CD8-positive, alpha-beta memory T cell (primary cell): ENCODE data around the gene PPP2R5C. TPM values are rescaled to one million over a fixed set of nuclear protein-coding genes. Genes with fewer than 3 reads are reported as not detected.

Experiments used
- CTCF ChIA-PET: fragments of 350-600 bp; sonication (Branson Sonifier 250); formaldehyde crosslinking; loops from one replicate; lab custom pipeline; 2021; ENCODE audit warnings: antibody characterized with exemption; lab: Charles Lee
- POLR2A ChIA-PET: fragments of 350-600 bp; sonication (Branson Sonifier 250); formaldehyde crosslinking; loops from one replicate; lab custom pipeline; 2021; ENCODE audit warnings: antibody characterized with exemption; lab: Charles Lee
- DNase-seq, 5 donors: peaks; one replicate each; pipeline versions ENCODE4 v3.0.0 to v3.0.0-alpha.2; 2020 to 2022; ENCODE audit warnings: mixed read lengths in 1 of 5
- H3K27ac ChIP-seq: one replicate; pipeline ENCODE4 v1.7.0; 2013; ENCODE audit warnings: low read depth, mild to moderate bottlenecking, low read length, moderate library complexity
- H3K27me3 ChIP-seq: 2 replicates; pipeline ENCODE4 v1.7.0; 2013; ENCODE audit warnings: low read length, mild to moderate bottlenecking; ENCODE audit not compliant: insufficient read depth, poor library complexity, severe bottlenecking
- H3K36me3 ChIP-seq: 2 replicates; pipeline ENCODE4 v1.7.0; 2013; ENCODE audit warnings: mild to moderate bottlenecking, low read length, moderate library complexity; ENCODE audit not compliant: insufficient read depth
- H3K4me1 ChIP-seq: 2 replicates; pipeline ENCODE4 v1.7.0; 2013; ENCODE audit warnings: mild to moderate bottlenecking, low read length, moderate library complexity; ENCODE audit not compliant: insufficient read depth
- H3K4me3 ChIP-seq: 2 replicates; pipeline ENCODE4 v1.7.0; 2013; ENCODE audit warnings: mild to moderate bottlenecking, low read length
- H3K9me3 ChIP-seq: 2 replicates; pipeline ENCODE4 v1.7.0; 2013; ENCODE audit warnings: mild to moderate bottlenecking, low read length
- H3K27ac Mint-ChIP-seq, 8 donors: one replicate each; pipeline ENCODE4 v1.8.0; 2020 to 2021; ENCODE audit warnings: mixed read lengths in 8 of 8, mild to moderate bottlenecking in 6 of 8, inconsistent platforms in 3 of 8, moderate library complexity in 3 of 8
- H3K27me3 Mint-ChIP-seq, 2 donors: one replicate each; pipeline ENCODE4 v1.8.0; 2020 to 2021; ENCODE audit warnings: mixed read lengths in 2 of 2, mild to moderate bottlenecking in 1 of 2, moderate library complexity in 1 of 2
- H3K36me3 Mint-ChIP-seq, 3 donors: one replicate each; pipeline ENCODE4 v1.8.0; 2020 to 2021; ENCODE audit warnings: mixed read lengths in 3 of 3, inconsistent platforms in 1 of 3, mild to moderate bottlenecking in 1 of 3
- H3K4me1 Mint-ChIP-seq, 3 donors: one replicate each; pipeline ENCODE4 v1.8.0; 2020 to 2021; ENCODE audit warnings: mixed read lengths in 3 of 3, inconsistent platforms in 1 of 3, mild to moderate bottlenecking in 1 of 3
- H3K4me3 Mint-ChIP-seq, 7 donors: one replicate each; pipeline ENCODE4 v1.8.0; 2020 to 2021; ENCODE audit warnings: mixed read lengths in 7 of 7, mild to moderate bottlenecking in 6 of 7, moderate library complexity in 4 of 7, inconsistent platforms in 2 of 7
- H3K9me3 Mint-ChIP-seq, 5 donors: one replicate each; pipeline ENCODE4 v1.8.0; 2020 to 2022; ENCODE audit warnings: mixed read lengths in 5 of 5, mild to moderate bottlenecking in 3 of 5, moderate library complexity in 2 of 5, inconsistent platforms in 1 of 5
- polyA plus RNA-seq: library from polyadenylated mRNA; unstranded; fragments of 300-500 nt; fragmentation: Illumina TruSeq; gene quantifications from one replicate; pipeline ENCODE4 v1.2.3, GENCODE V29; 2021
- total RNA-seq, 2 experiments: library from RNA; stranded (reverse); gene quantifications; one replicate each; pipeline ENCODE4 v1.2.3, GENCODE V29; 2021

The PPP2R5C gene
- total and polyA plus RNA-seq, 3 experiments from 2014 or later, result 278 to 342 (median 307) TPM

- peaks cover 0 to 1% (median 0%) of the 10 kb centered on the region in 5 donors for H3K9me3 Mint-ChIP-seq
- H3K27me3 Mint-ChIP-seq, result peaks cover 7 to 24% of the 10 kb centered on the region in 2 donors
- H3K4me1 ChIP-seq, result peaks cover 13% of the 10 kb centered on the region
- no peaks in the 10 kb centered on the region for H3K27me3 ChIP-seq
- no peaks in the 10 kb centered on the region for H3K36me3 ChIP-seq
- CTCF ChIA-PET, result interaction anchor here (1.1 to 1.4 kb wide), 2 partner anchors 13 to 16 kb away, joined by 3 to 4 read pairs; partner anchors contain the start of gene DYNC1H1
- H3K4me1 Mint-ChIP-seq, result peaks cover 22 to 26% (median 25%) of the 10 kb centered on the region in 3 donors
- H3K27ac Mint-ChIP-seq, result peak overlapping the region; percentile 98 to 100 (median 100)
- peak overlapping the region; percentile 88 to 98 (median 96) for H3K4me3 Mint-ChIP-seq
- peak overlapping the region; percentile 94 for H3K27ac ChIP-seq
- H3K9me3 ChIP-seq, result no peaks in the 10 kb centered on the region
- peaks cover 0 to 9% (median 0%) of the 10 kb centered on the region in 3 donors for H3K36me3 Mint-ChIP-seq
- no peak for DNase-seq
- POLR2A ChIA-PET, result interaction anchor here (0.5 to 1.4 kb wide), 9 partner anchors 15 to 368 kb away, joined by 3 to 5 read pairs (median 3); no protein-coding TSS in a partner anchor
- H3K4me3 ChIP-seq, result peak overlapping the region; percentile 96
Observed at GRCh38 chr14:101948666-101949216, 187.2 kb downstream of the PPP2R5C start.

DNA sequence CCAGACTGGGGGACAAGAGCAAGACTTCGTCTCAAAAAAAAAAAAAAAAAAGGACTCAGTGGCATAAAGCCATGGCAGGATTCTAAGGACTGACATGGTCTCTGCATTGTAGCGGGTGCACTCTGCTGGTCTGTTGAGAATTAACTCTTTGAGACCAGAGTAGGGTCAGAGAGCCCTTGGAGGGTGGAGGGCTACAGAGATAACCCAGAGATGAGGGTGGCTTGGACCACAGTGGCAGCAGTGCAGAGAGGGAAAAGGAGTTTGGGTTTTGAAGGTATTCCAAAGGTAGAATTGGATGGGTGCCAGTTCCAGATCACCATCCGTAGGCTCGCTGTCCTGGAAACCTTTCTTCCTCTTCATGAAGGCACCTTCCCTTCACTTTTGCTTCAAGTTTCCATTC is 188.6 kb downstream of the PPP2R5C start:
- Histone ChIP-seq H3K9me3 (no peaks in the 10 kb centered on the region), H3K27ac (no peak overlapping the region), H3K4me3 (no peak overlapping the region), H3K36me3 (no peaks in the 10 kb centered on the region), H3K4me1 (peaks cover 13% of the 10 kb centered on the region), H3K27me3 (no peaks in the 10 kb centered on the region)
- Mint-ChIP-seq H3K9me3 (peaks cover 0 to 1% (median 0%) of the 10 kb centered on the region in 5 donors), H3K36me3 (peaks cover 0 to 9% (median 0%) of the 10 kb centered on the region in 3 donors), H3K4me1 (peaks cover 22 to 26% (median 25%) of the 10 kb centered on the region in 3 donors), H3K27ac (peak overlapping the region in 1 of 8 donors; percentile 23), H3K4me3 (peak overlapping the region in 2 of 7 donors; percentile 22 to 66), H3K27me3 (peaks cover 7 to 14% of the 10 kb centered on the region in 2 donors)
- DNase-seq, result no peak
- CTCF ChIA-PET, result no interaction called here
- POLR2A ChIA-PET, result no interaction called here

DNA sequence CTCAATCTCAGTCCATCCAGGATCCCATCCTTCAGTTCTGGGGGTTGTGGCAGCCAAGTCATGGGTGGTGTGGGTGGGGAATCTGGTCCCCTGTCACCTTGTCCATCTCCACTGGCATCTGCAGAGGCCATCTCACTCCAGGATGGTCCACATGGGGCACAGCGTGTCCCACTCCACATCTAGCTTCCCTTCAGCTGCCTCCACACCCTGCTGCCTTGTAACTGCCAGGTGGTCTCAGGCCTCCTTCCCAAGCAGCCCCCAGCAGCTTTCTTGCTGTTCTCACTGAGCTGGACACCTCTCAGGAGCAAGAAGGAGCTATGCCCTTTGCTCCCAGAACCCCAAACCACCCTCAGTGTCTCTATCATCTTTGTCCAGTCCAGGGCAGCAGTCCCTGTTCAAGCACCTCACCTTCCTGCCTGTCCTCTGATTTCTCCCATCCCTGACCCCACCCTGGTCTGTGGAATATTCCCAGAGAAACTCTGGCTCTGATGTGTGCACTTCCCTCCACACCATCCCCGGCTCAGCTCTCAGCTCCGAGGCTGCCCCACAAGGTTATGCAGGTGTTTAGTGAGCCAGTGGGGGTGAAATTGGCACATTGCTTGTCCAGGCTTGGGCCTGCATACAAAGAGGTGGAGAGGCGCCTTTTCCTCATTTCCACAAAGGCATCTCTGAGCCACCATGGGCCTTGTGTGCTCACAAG is 189.2 kb downstream of the PPP2R5C start:
- Mint-ChIP-seq H3K36me3 (peaks cover 0 to 9% (median 0%) of the 10 kb centered on the region in 3 donors), H3K27me3 (peaks cover 7 to 10% of the 10 kb centered on the region in 2 donors), H3K4me3 (peak overlapping the region in 6 of 7 donors; percentile 10 to 66 (median 21)), H3K4me1 (peaks cover 22 to 26% (median 25%) of the 10 kb centered on the region in 3 donors), H3K27ac (peak overlapping the region in 5 of 8 donors; percentile 5 to 96 (median 42)), H3K9me3 (peaks cover 0 to 1% (median 0%) of the 10 kb centered on the region in 5 donors)
- no peak for DNase-seq
- Histone ChIP-seq H3K36me3 (no peaks in the 10 kb centered on the region), H3K4me1 (peaks cover 13% of the 10 kb centered on the region), H3K4me3 (no peak overlapping the region), H3K27ac (no peak overlapping the region), H3K9me3 (no peaks in the 10 kb centered on the region), H3K27me3 (no peaks in the 10 kb centered on the region)
- ChIA-PET CTCF (no interaction called here), POLR2A (no interaction called here)

DNA sequence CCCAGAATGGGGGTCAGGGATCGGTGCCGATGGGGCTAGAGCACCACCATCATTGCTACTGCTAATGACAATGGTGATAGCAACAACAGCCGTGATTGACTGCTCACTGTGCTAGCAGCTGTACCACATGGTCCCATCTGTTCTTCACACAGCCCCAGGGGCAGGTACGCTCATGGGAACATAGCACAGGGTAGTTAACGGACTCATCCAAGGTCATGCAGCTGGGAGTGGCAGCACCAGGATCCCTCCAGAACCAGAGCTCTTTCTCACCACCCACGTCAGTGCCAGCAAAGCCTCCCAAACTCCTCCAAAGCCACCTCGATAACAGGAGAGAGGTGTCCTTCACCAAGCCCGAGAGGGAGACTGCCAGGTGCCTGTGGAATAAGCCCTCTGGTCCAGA is 191.6 kb downstream of the PPP2R5C start:
- peaks cover 12 to 14% (median 14%) of the 10 kb centered on the region in 3 donors for H3K4me1 Mint-ChIP-seq
- peaks cover 0 to 4% (median 0%) of the 10 kb centered on the region in 3 donors for H3K36me3 Mint-ChIP-seq
- H3K27ac Mint-ChIP-seq, result no peak overlapping the region
- Histone ChIP-seq H3K9me3 (no peaks in the 10 kb centered on the region), H3K4me1 (peaks cover 10% of the 10 kb centered on the region), H3K27me3 (no peaks in the 10 kb centered on the region), H3K36me3 (no peaks in the 10 kb centered on the region), H3K4me3 (no peak overlapping the region), H3K27ac (no peak overlapping the region)
- H3K9me3 Mint-ChIP-seq, result no peaks in the 10 kb centered on the region
- no peak overlapping the region for H3K4me3 Mint-ChIP-seq
- CTCF ChIA-PET, result no interaction called here
- DNase-seq, result no peak
- H3K27me3 Mint-ChIP-seq, result no peaks in the 10 kb centered on the region
- POLR2A ChIA-PET, result no interaction called here

DNA sequence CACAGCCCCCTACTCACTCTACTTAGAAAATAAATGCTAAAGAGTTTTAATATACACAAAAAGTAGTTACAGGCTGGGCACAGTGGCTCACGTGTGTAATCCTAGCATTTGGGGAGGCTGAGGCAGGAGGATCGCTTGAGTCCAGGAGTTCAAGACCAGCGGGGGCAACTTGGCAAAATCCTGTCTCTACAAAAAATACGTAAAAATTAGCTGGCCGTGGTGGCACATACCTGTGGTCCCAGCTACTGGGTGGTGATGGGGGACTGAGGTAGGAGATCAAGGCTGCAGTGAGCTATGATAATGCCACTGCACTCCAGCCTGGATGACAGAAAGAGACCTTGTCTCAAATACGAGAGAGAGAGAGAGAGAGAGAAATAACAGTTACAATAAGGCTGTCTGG is 193.0 kb downstream of the PPP2R5C start:
- Histone ChIP-seq H3K9me3 (no peaks in the 10 kb centered on the region), H3K36me3 (no peaks in the 10 kb centered on the region), H3K27me3 (no peaks in the 10 kb centered on the region), H3K27ac (no peak overlapping the region), H3K4me3 (no peak overlapping the region), H3K4me1 (no peaks in the 10 kb centered on the region)
- no peak for DNase-seq
- Mint-ChIP-seq H3K4me1 (peaks cover under 1% of the 10 kb centered on the region in 3 donors), H3K27ac (no peak overlapping the region), H3K4me3 (no peak overlapping the region), H3K9me3 (no peaks in the 10 kb centered on the region), H3K27me3 (no peaks in the 10 kb centered on the region), H3K36me3 (no peaks in the 10 kb centered on the region)
- CTCF ChIA-PET, result interaction anchor here (1.6 kb wide), 1 partner anchor 15 kb away, joined by 3 read pairs; no protein-coding TSS in a partner anchor
- POLR2A ChIA-PET, result no interaction called here

- no peaks in the 10 kb centered on the region for H3K36me3 Mint-ChIP-seq
- DNase-seq, result no peak
- CTCF ChIA-PET, result interaction anchor here (1.2 kb wide), 1 partner anchor 140 kb away, joined by 4 read pairs; no protein-coding TSS in a partner anchor
- H3K4me1 Mint-ChIP-seq, result peaks cover 6 to 7% (median 7%) of the 10 kb centered on the region in 3 donors
- H3K9me3 Mint-ChIP-seq, result no peaks in the 10 kb centered on the region
- no peaks in the 10 kb centered on the region for H3K27me3 Mint-ChIP-seq
- POLR2A ChIA-PET, result no interaction called here
- no peak overlapping the region for H3K27ac Mint-ChIP-seq
- peak overlapping the region in 1 of 7 donors; percentile 37 for H3K4me3 Mint-ChIP-seq
- no peak overlapping the region for H3K27ac ChIP-seq
- H3K4me3 ChIP-seq, result no peak overlapping the region
- H3K27me3 ChIP-seq, result no peaks in the 10 kb centered on the region
- H3K9me3 ChIP-seq, result no peaks in the 10 kb centered on the region
- H3K4me1 ChIP-seq, result no peaks in the 10 kb centered on the region
- H3K36me3 ChIP-seq, result no peaks in the 10 kb centered on the region
Observed at GRCh38 chr14:101955695-101956161, 194.2 kb downstream of the PPP2R5C start.

GRCh38 chr14:101956179-101956885 is 194.8 kb downstream of the PPP2R5C start:
- ChIA-PET POLR2A (no interaction called here), CTCF (interaction anchor here (1.2 to 1.4 kb wide), 2 partner anchors 140 to 249 kb away, joined by 3 to 4 read pairs; no protein-coding TSS in a partner anchor)

More at GRCh38 chr14:101956179-101956885, 194.8 kb downstream of the PPP2R5C start:
- no peaks in the 10 kb centered on the region for H3K36me3 Mint-ChIP-seq
- H3K27me3 Mint-ChIP-seq, result peaks cover 0 to 3% of the 10 kb centered on the region in 2 donors
- H3K9me3 ChIP-seq, result no peaks in the 10 kb centered on the region
- H3K36me3 ChIP-seq, result no peaks in the 10 kb centered on the region
- no peaks in the 10 kb centered on the region for H3K27me3 ChIP-seq
- no peak for DNase-seq
- no peak overlapping the region for H3K27ac ChIP-seq
- peaks cover 11 to 13% (median 13%) of the 10 kb centered on the region in 3 donors for H3K4me1 Mint-ChIP-seq
- peak overlapping the region in 1 of 8 donors; percentile 68 for H3K27ac Mint-ChIP-seq
- H3K4me1 ChIP-seq, result peaks cover 2% of the 10 kb centered on the region
- no peak overlapping the region for H3K4me3 Mint-ChIP-seq
- H3K9me3 Mint-ChIP-seq, result no peaks in the 10 kb centered on the region
- H3K4me3 ChIP-seq, result no peak overlapping the region
